Mesenchymal stem cell (in vitro differentiated cells and primary cell): Measurements from ENCODE around the gene COL18A1.

Source experiments
- DNase-seq: peaks from one replicate; pipeline ENCODE4 v3.0.0-alpha.2; 2013
- H2AFZ ChIP-seq: one replicate; pipeline ENCODE4 v1.6.1; 2013; ENCODE audit warnings: low read depth, mild to moderate bottlenecking, control low read depth, inconsistent platforms, low read length, moderate library complexity
- H2AK5ac ChIP-seq: 2 replicates; pipeline ENCODE4 v1.6.1; 2013; ENCODE audit warnings: low read length, moderate library complexity, mild to moderate bottlenecking, inconsistent platforms; ENCODE audit not compliant: severe bottlenecking
- H2BK120ac ChIP-seq: one replicate; pipeline ENCODE4 v1.6.1; 2013; ENCODE audit warnings: low read depth, mild to moderate bottlenecking, inconsistent platforms, low read length, moderate library complexity
- H2BK12ac ChIP-seq, 2 experiments: one replicate each; pipeline ENCODE4 v1.6.1; 2013; ENCODE audit warnings: inconsistent platforms in 2 of 2, low read length in 2 of 2, mild to moderate bottlenecking in 2 of 2, moderate library complexity in 2 of 2, control low read depth in 1 of 2
- H2BK15ac ChIP-seq: one replicate; pipeline ENCODE4 v1.6.1; 2013; ENCODE audit warnings: mild to moderate bottlenecking, low read depth, inconsistent platforms; ENCODE audit not compliant: poor library complexity, severe bottlenecking
- H2BK5ac ChIP-seq: 2 replicates; pipeline ENCODE4 v1.6.1; 2013; ENCODE audit warnings: low read depth, mild to moderate bottlenecking, low read length, control low read depth, inconsistent platforms; ENCODE audit not compliant: poor library complexity, severe bottlenecking
- H3K14ac ChIP-seq, 2 experiments: one replicate each; pipeline ENCODE4 v1.6.1; 2013; ENCODE audit warnings: inconsistent platforms in 2 of 2, low read length in 2 of 2, control low read depth in 1 of 2, mild to moderate bottlenecking in 1 of 2, moderate library complexity in 1 of 2
- H3K18ac ChIP-seq, 2 experiments: one replicate each; pipeline ENCODE4 v1.6.1; 2013; ENCODE audit warnings: inconsistent platforms in 2 of 2, low read length in 2 of 2, control low read depth in 1 of 2, low read depth in 1 of 2, mild to moderate bottlenecking in 1 of 2
- H3K23ac ChIP-seq, 2 experiments: one replicate each; pipeline ENCODE4 v1.6.1; 2013; ENCODE audit warnings: inconsistent platforms in 2 of 2, low read length in 2 of 2, mild to moderate bottlenecking in 2 of 2, moderate library complexity in 2 of 2, control low read depth in 1 of 2
- H3K27ac ChIP-seq: 2 replicates; pipeline ENCODE4 v1.5.1; 2013; ENCODE audit warnings: mild to moderate bottlenecking, moderate library complexity, low read length, control low read depth, inconsistent platforms; ENCODE audit not compliant: poor library complexity, severe bottlenecking
- H3K27me3 ChIP-seq, 2 experiments: 2 replicates each; pipeline versions ENCODE4 v1.6.1 to v1.7.0; 2013; ENCODE audit warnings: low read length in 2 of 2, mild to moderate bottlenecking in 2 of 2, moderate library complexity in 2 of 2, control low read depth in 1 of 2, inconsistent platforms in 1 of 2; ENCODE audit not compliant: control insufficient read depth in 1 of 2, insufficient read depth in 1 of 2
- H3K36me3 ChIP-seq, 2 experiments: 2 replicates each; pipeline versions ENCODE4 v1.6.1 to v1.7.0; 2013; ENCODE audit warnings: low read length in 2 of 2, control low read depth in 1 of 2, inconsistent platforms in 1 of 2, low read depth in 1 of 2, mild to moderate bottlenecking in 1 of 2; ENCODE audit not compliant: insufficient read depth in 2 of 2, control insufficient read depth in 1 of 2
- H3K4ac ChIP-seq, 2 experiments: one replicate each; pipeline ENCODE4 v1.6.1; 2013; ENCODE audit warnings: inconsistent platforms in 2 of 2, low read length in 2 of 2, mild to moderate bottlenecking in 2 of 2, moderate library complexity in 2 of 2, control low read depth in 1 of 2, low read depth in 1 of 2
- H3K4me1 ChIP-seq: 2 replicates; pipeline ENCODE4 v1.6.1; 2013; ENCODE audit warnings: low read depth, low read length, control low read depth; ENCODE audit not compliant: control insufficient read depth, insufficient read depth
- H3K4me2 ChIP-seq: 2 replicates; pipeline ENCODE4 v1.6.1; 2013; ENCODE audit warnings: low read length, mild to moderate bottlenecking, inconsistent platforms; ENCODE audit not compliant: poor library complexity, severe bottlenecking
- H3K4me3 ChIP-seq, 2 experiments: 2 replicates each; pipeline versions ENCODE4 v1.5.1 to v1.7.0; 2013; ENCODE audit warnings: low read length in 2 of 2, mild to moderate bottlenecking in 2 of 2, control low read depth in 1 of 2, low read depth in 1 of 2; ENCODE audit not compliant: insufficient read depth in 1 of 2
- H3K79me1 ChIP-seq: replicated peaks from 2 replicates; pipeline ENCODE4 v1.6.1; 2013; ENCODE audit warnings: mild to moderate bottlenecking, control low read depth, low read length, inconsistent platforms; ENCODE audit not compliant: poor library complexity, severe bottlenecking
- H3K9ac ChIP-seq: 2 replicates; pipeline ENCODE4 v1.7.0; 2013; ENCODE audit warnings: mild to moderate bottlenecking, low read length, moderate library complexity
- H3K9me3 ChIP-seq: 2 replicates; pipeline ENCODE4 v1.7.0; 2013; ENCODE audit warnings: mild to moderate bottlenecking, low read length; ENCODE audit not compliant: control insufficient read depth
- H4K8ac ChIP-seq: one replicate; pipeline ENCODE4 v1.6.1; 2013; ENCODE audit warnings: inconsistent platforms, mild to moderate bottlenecking, low read length, moderate library complexity
- H4K91ac ChIP-seq: one replicate; pipeline ENCODE4 v1.6.1; 2013; ENCODE audit warnings: mild to moderate bottlenecking, low read length, inconsistent platforms
- WGBS: methylation state at CpG from one replicate; pipeline ENCODE4 v1.1.7; 2013; ENCODE audit warnings: mixed read lengths; 5-methylcytosine and 5-hydroxymethylcytosine counted together

Gene COL18A1

GRCh38 chr21:45551783-45552695 lies 147.1 kb downstream of the COL18A1 start:
- H3K9ac ChIP-seq, result no peak overlapping the region
- H3K27ac ChIP-seq, result no peak overlapping the region
- H3K18ac ChIP-seq, result no peak overlapping the region
- WGBS, result 92% methylated on average over 35 of the region's 35 CpGs
- H3K36me3 ChIP-seq, result peaks cover 0 to 2% of the 10 kb centered on the region in 2 experiments
- H3K9me3 ChIP-seq, result no peaks in the 10 kb centered on the region
- H3K4me1 ChIP-seq, result peaks cover 19% of the 10 kb centered on the region
- no peak overlapping the region for H3K4ac ChIP-seq
- no peaks in the 10 kb centered on the region for H3K79me1 ChIP-seq
- no peak overlapping the region for H4K91ac ChIP-seq
- no peak overlapping the region for H4K8ac ChIP-seq
- H2BK120ac ChIP-seq, result no peak overlapping the region
- no peak overlapping the region for H2AFZ ChIP-seq
- H3K4me3 ChIP-seq, result no peak overlapping the region
- no peak overlapping the region for H3K14ac ChIP-seq
- no peak overlapping the region for H3K4me2 ChIP-seq
- DNase-seq, result no peak
- H3K23ac ChIP-seq, result no peak overlapping the region
- H2BK5ac ChIP-seq, result no peak overlapping the region
- H2BK12ac ChIP-seq, result peak overlapping the region in 1 of 2 experiments; percentile 37
- H2AK5ac ChIP-seq, result peak overlapping the region; percentile 29
- H3K27me3 ChIP-seq, result peaks cover 0 to 24% of the 10 kb centered on the region in 2 experiments
- H2BK15ac ChIP-seq, result peak overlapping the region; percentile 64

GRCh38 chr21:45552696-45553391 lies 147.9 kb downstream of the COL18A1 start:
- Histone ChIP-seq H3K4me1 (peaks cover 19% of the 10 kb centered on the region), H2BK5ac (no peak overlapping the region), H3K36me3 (peaks cover 0 to 2% of the 10 kb centered on the region in 2 experiments), H3K14ac (no peak overlapping the region), H3K18ac (no peak overlapping the region), H4K8ac (peak overlapping the region; percentile 5), H3K4me2 (no peak overlapping the region), H2AFZ (no peak overlapping the region), H3K79me1 (no peaks in the 10 kb centered on the region), H2AK5ac (no peak overlapping the region), H2BK12ac (peak overlapping the region in 1 of 2 experiments; percentile 34), H3K4ac (no peak overlapping the region), H3K4me3 (no peak overlapping the region), H3K27ac (no peak overlapping the region), H3K9ac (no peak overlapping the region), H2BK120ac (no peak overlapping the region), H3K27me3 (peaks cover 0 to 24% of the 10 kb centered on the region in 2 experiments), H4K91ac (no peak overlapping the region), H3K9me3 (no peaks in the 10 kb centered on the region), H2BK15ac (no peak overlapping the region), H3K23ac (no peak overlapping the region)
- no peak for DNase-seq
- WGBS, result 91% methylated on average over 27 of the region's 29 CpGs

DNA sequence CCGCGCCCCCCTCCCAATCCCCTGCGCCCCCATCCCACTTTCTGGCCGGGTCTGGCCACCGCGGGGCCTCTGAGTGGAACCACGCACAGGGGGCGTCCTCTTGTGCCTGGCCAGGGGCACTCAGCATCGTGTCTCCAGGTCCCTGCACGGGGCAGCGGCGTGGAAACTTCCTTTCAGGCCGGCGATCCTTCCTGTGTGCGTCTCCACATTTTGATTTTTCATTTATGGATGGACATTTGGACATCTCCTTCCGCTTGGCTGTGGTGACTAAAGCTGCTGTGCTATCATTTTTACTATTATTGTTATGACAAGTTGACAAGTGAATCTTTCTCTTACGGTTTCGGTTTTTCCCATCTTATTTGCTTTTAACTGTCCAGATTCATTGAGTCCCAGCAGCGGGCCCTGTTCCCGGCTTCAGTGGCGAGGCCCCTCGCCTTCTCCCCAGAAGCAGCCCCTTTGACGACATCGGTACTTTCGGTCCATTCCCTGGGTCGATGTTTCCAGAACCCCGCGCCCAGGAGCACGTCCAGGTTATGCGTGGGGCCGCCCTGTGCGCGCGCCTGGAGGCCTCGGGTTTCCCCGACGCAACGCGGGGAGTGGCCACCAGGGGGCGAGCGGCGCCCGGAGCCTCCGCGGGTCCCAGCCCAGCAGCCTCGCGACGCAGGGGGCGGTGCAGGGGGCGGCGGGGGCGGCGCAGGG lies 149.7 kb downstream of the COL18A1 start:
- peaks cover 0 to 29% of the 10 kb centered on the region in 2 experiments for H3K27me3 ChIP-seq
- no peak overlapping the region for H4K91ac ChIP-seq
- peaks cover 0 to 2% of the 10 kb centered on the region in 2 experiments for H3K36me3 ChIP-seq
- peak overlapping the region; percentile 85 for H3K4me2 ChIP-seq
- H3K23ac ChIP-seq, result peak overlapping the region in 1 of 2 experiments; percentile 91
- H3K9ac ChIP-seq, result peak overlapping the region; percentile 79
- peak overlapping the region; percentile 24 to 74 for H3K18ac ChIP-seq
- H3K4me1 ChIP-seq, result peaks cover 22% of the 10 kb centered on the region
- no peaks in the 10 kb centered on the region for H3K9me3 ChIP-seq
- no peak overlapping the region for H2BK12ac ChIP-seq
- peak overlapping the region; percentile 60 to 85 for H3K4me3 ChIP-seq
- peak overlapping the region; percentile 92 for H2AFZ ChIP-seq
- H3K27ac ChIP-seq, result no peak overlapping the region
- peak; percentile 66 for DNase-seq
- peak overlapping the region in 1 of 2 experiments; percentile 76 for H3K14ac ChIP-seq
- H4K8ac ChIP-seq, result peak overlapping the region; percentile 79
- peak overlapping the region; percentile 36 for H2BK15ac ChIP-seq
- 7% methylated on average over 30 of the region's 53 CpGs for WGBS
- H2BK120ac ChIP-seq, result no peak overlapping the region
- no peaks in the 10 kb centered on the region for H3K79me1 ChIP-seq
- no peak overlapping the region for H2AK5ac ChIP-seq
- no peak overlapping the region for H3K4ac ChIP-seq
- no peak overlapping the region for H2BK5ac ChIP-seq
